ENCODE data around the gene CNIH4.
"Not testable (repeated sequence)": the region's sequence is repeated elsewhere in the genome, so short reads cannot be mapped to it uniquely, and the experiment has no call there.

DNA sequence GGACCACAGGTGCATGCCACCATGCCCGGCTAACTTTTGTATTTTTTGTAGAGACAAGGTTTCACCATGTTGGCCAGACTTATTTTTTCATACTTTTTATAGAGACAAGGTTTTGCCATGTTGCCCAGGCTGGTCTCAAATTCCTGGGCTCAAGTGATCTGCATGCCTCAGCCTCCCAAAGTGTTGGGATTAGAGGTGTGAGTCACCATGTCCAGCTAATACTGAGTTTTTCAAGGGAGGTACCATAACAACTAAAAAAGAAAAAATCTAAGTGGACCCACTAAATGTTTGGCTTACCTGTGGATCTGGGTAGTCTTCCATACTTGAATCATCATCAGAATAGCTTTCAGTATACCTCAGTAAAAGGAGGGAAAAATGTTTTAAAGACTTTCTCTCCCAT, 45.2 kb upstream of the CNIH4 start:
- not testable (repeated sequence) for TF ChIP-seq ARNT (IDR thresholded peaks at IDR 0.05); SP1 (IDR thresholded peaks at IDR 0.05); CTBP1 (IDR thresholded peaks at IDR 0.05; ENCODE audit: borderline replicate concordance)

Data from HEK293T (cell line).